ENCODE measurements around the gene CCDC12. TPM values are rescaled to one million over a fixed set of nuclear protein-coding genes. Genes with fewer than 3 reads are reported as not detected.

The CCDC12 gene
- total and polyA plus RNA-seq, 2 of the 13 experiments (the other 11 are each of a cell fraction or from before 2014, with no cell fraction given), result 30.1 to 49.5 TPM

GRCh38 chr3:46976326-46977190, at the start of gene CCDC12 (continued):
- TF ChIP-seq TERF1 (CRISPR knock-in tag; IDR thresholded peaks at IDR 0.05), result no peak
- peak; percentile 31; the same call in 1 of the 2 replicates for TF ChIP-seq RXRB (CRISPR knock-in tag; IDR thresholded peaks at IDR 0.05; ENCODE audit: borderline replicate concordance)
- TF ChIP-seq, protein P1, sequence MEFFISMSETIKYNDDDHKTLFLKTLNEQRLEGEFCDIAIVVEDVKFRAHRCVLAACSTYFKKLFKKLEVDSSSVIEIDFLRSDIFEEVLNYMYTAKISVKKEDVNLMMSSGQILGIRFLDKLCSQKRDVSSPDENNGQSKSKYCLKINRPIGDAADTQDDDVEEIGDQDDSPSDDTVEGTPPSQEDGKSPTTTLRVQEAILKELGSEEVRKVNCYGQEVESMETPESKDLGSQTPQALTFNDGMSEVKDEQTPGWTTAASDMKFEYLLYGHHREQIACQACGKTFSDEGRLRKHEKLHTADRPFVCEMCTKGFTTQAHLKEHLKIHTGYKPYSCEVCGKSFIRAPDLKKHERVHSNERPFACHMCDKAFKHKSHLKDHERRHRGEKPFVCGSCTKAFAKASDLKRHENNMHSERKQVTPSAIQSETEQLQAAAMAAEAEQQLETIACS (CRISPR knock-in tag; IDR thresholded peaks at IDR 0.05), result 0 out of 2 replicates have a peak, but pooled peaks have one; percentile 46
- TF ChIP-seq, protein P2, sequence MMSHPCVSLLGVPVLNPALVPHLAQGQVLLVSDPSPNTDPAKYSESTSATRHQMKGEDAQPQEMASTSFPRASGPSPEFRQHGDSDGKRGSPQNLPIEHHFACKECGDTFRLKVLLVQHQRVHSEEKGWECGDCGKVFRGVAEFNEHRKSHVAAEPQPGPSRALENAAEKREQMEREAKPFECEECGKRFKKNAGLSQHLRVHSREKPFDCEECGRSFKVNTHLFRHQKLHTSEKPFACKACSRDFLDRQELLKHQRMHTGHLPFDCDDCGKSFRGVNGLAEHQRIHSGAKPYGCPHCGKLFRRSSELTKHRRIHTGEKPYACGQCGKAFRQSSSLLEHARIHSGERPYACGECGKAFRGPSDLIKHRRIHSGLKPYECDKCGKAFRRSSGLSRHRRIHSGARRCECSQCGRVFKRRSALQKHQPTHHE (CRISPR knock-in tag; IDR thresholded peaks at IDR 0.05; ENCODE audit: borderline replicate concordance), result no peak
- TF ChIP-seq GZF1 (CRISPR knock-in tag; IDR thresholded peaks at IDR 0.05), result 0 out of 2 replicates have a peak, but pooled peaks have one; percentile 3
- TF ChIP-seq, protein P3, sequence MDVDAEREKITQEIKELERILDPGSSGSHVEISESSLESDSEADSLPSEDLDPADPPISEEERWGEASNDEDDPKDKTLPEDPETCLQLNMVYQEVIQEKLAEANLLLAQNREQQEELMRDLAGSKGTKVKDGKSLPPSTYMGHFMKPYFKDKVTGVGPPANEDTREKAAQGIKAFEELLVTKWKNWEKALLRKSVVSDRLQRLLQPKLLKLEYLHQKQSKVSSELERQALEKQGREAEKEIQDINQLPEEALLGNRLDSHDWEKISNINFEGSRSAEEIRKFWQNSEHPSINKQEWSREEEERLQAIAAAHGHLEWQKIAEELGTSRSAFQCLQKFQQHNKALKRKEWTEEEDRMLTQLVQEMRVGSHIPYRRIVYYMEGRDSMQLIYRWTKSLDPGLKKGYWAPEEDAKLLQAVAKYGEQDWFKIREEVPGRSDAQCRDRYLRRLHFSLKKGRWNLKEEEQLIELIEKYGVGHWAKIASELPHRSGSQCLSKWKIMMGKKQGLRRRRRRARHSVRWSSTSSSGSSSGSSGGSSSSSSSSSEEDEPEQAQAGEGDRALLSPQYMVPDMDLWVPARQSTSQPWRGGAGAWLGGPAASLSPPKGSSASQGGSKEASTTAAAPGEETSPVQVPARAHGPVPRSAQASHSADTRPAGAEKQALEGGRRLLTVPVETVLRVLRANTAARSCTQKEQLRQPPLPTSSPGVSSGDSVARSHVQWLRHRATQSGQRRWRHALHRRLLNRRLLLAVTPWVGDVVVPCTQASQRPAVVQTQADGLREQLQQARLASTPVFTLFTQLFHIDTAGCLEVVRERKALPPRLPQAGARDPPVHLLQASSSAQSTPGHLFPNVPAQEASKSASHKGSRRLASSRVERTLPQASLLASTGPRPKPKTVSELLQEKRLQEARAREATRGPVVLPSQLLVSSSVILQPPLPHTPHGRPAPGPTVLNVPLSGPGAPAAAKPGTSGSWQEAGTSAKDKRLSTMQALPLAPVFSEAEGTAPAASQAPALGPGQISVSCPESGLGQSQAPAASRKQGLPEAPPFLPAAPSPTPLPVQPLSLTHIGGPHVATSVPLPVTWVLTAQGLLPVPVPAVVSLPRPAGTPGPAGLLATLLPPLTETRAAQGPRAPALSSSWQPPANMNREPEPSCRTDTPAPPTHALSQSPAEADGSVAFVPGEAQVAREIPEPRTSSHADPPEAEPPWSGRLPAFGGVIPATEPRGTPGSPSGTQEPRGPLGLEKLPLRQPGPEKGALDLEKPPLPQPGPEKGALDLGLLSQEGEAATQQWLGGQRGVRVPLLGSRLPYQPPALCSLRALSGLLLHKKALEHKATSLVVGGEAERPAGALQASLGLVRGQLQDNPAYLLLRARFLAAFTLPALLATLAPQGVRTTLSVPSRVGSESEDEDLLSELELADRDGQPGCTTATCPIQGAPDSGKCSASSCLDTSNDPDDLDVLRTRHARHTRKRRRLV (CRISPR knock-in tag; IDR thresholded peaks at IDR 0.05), result peak; percentile 58; the same call in 1 of the 2 replicates
- TF ChIP-seq CHCHD3 (CRISPR knock-in tag; IDR thresholded peaks at IDR 0.05), result no peak
- peak; percentile 9; the same call in 1 of the 2 replicates for TF ChIP-seq MNT (IDR thresholded peaks at IDR 0.05)
- TF ChIP-seq ZFP62 (CRISPR knock-in tag; IDR thresholded peaks at IDR 0.05), result no peak
- TF ChIP-seq ZNF660 (CRISPR knock-in tag; IDR thresholded peaks at IDR 0.05; ENCODE audit: borderline replicate concordance, low read depth), result no peak
- peak; percentile 44; the same call in 1 of the 2 replicates for TF ChIP-seq ATF2 (CRISPR knock-in tag; IDR thresholded peaks at IDR 0.05)
- 0 out of 2 replicates have a peak, but pooled peaks have one; percentile 45 for TF ChIP-seq ZNF138 (CRISPR knock-in tag; IDR thresholded peaks at IDR 0.05; ENCODE audit: low read depth)
- TF ChIP-seq MXD3 (CRISPR knock-in tag; IDR thresholded peaks at IDR 0.05), result peak; percentile 78
- TF ChIP-seq ZNF703 (CRISPR knock-in tag; IDR thresholded peaks at IDR 0.05; ENCODE audit: borderline replicate concordance), result no peak
